H1 (cell line): Measurements from ENCODE around the gene TNPO3. TPM values are rescaled to one million over a fixed set of nuclear protein-coding genes. Genes with fewer than 3 reads are reported as not detected.

Experiments
- CBX5 ChIP-seq: fragments of 300-800, 300-1000 bp; sonication (generic); IDR thresholded peaks from 2 replicates; pipeline ENCODE4 v1.7.1; 2016; ENCODE audit warnings: antibody characterized with exemption, low read length, low read depth
- CBX8 ChIP-seq: fragments of 300-800, 300-1000 bp; sonication (generic); IDR thresholded peaks from 2 replicates; pipeline ENCODE4 v1.7.1; 2016; ENCODE audit warnings: low read depth, low read length, borderline replicate concordance
- GABPA ChIP-seq: IDR thresholded peaks from 2 replicates; pipeline ENCODE4 v1.6.1; 2011; ENCODE audit warnings: mild to moderate bottlenecking, low read length, moderate library complexity, borderline replicate concordance; ENCODE audit not compliant: insufficient read depth
- POU5F1 ChIP-seq: IDR thresholded peaks from 2 replicates; pipeline ENCODE4 v1.6.1; 2011; ENCODE audit warnings: low read depth, mild to moderate bottlenecking, low read length, moderate library complexity
- SAP30 ChIP-seq: fragments of 300-600 bp; sonication (generic); IDR thresholded peaks from 2 replicates; pipeline ENCODE4 v1.7.1; 2012; ENCODE audit warnings: low read length, moderate library complexity, mild to moderate bottlenecking, inconsistent platforms; ENCODE audit not compliant: insufficient read depth, insufficient replicate concordance
- USF2 ChIP-seq: IDR thresholded peaks from 2 replicates; pipeline ENCODE4 v1.6.1; 2011; ENCODE audit warnings: low read length, improper control_type of control experiment
- polyA plus RNA-seq, 7 experiments: library from polyadenylated mRNA; depleted of rRNA in 3 of 7; stranded (reverse) in 5 of 7; unstranded in 2 of 7; fragments of >200 nt in 5 of 7; fragments of 200-250 nt in 2 of 7; gene quantifications; 1 replicate in 5 of 7; 2 replicates in 1 of 7; 4 replicates in 1 of 7; pipeline versions ENCODE4 v1.2.1 to v1.2.3, GENCODE V29; 2011 to 2013; ENCODE audit warnings: missing spikeins in 2 of 7, mixed read lengths in 2 of 7
- total RNA-seq: library from RNA; stranded (reverse); fragmentation: NEBNext Ultra II Directional; extraction: Animal tissue kit (Norgen Biotek cat#: 25700); gene quantifications from 2 replicates; pipeline ENCODE4 v1.2.1, GENCODE V29; 2021

The TNPO3 gene
- total and polyA plus RNA-seq, 2 of the 8 experiments (the other 6 are each of a cell fraction or from before 2014, with no cell fraction given) = 67.6 to 99.2 TPM

DNA sequence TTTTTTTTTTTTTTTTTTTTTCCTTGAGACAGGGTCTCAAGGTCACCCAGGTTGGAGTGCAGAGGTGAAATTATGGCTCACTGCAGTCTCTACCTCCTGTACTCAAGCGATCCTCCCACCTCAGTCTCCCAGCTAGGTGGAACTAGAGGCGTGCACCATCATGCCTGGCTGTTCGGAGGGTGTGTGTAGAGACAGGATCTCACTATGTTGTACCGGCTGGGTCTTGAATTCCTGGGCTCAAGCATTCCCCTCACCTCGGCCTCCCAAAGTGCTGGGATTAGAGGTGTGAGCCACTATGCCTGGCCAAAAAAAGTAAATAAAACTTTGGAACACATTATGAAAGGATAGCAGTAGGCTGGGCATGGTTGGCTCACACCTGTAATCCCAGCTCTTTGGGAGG, 39.6 kb upstream of the TNPO3 start (continued):
- TF ChIP-seq USF2 (no peak), GABPA (no peak), POU5F1 (no peak), SAP30 (no peak), CBX5 (no peak), CBX8 (no peak)
